Prostate gland (tissue), 2 donors: Measurements from ENCODE around the gene CBX2. TPM values are rescaled to one million over a fixed set of nuclear protein-coding genes. Genes with fewer than 3 reads are reported as not detected.

Experiments
- DNase-seq: peaks from one replicate; pipeline ENCODE4 v3.0.0-alpha.2; 2019; ENCODE audit warnings: low spot score
- H3K27ac ChIP-seq, 2 donors: fragments of 200-600 bp; sonication (generic); 2 replicates each; pipeline ENCODE4 v1.5.1; 2017 to 2019
- H3K27me3 ChIP-seq: fragments of 200-600 bp; sonication (generic); replicated peaks from 2 replicates; pipeline ENCODE4 v1.5.1; 2019; ENCODE audit not compliant: insufficient read depth
- H3K36me3 ChIP-seq, 2 donors: fragments of 200-600 bp; sonication (generic); 1 replicate in 1 of 2; 2 replicates in 1 of 2; pipeline versions ENCODE4 v1.5.1 to v1.8.1; 2017 to 2019
- H3K4me1 ChIP-seq: fragments of 200-600 bp; sonication (generic); replicated peaks from 2 replicates; pipeline ENCODE4 v1.5.1; 2019
- H3K4me3 ChIP-seq, 2 donors: fragments of 200-600 bp; sonication (generic); 2 replicates each; pipeline ENCODE4 v1.5.1; 2017 to 2019
- H3K9me3 ChIP-seq: fragments of 200-600 bp; sonication (generic); 2 replicates; pipeline ENCODE4 v1.5.1; 2017
- POLR2A ChIP-seq: fragments of 450-650 bp; IDR thresholded peaks from one replicate; pipeline ENCODE4 v1.6.1; 2016; ENCODE audit warnings: antibody characterized with exemption, mild to moderate bottlenecking
- POLR2AphosphoS5 ChIP-seq: sonication (generic); formaldehyde crosslinking; IDR thresholded peaks from one replicate; pipeline ENCODE4 v1.6.1; 2017; ENCODE audit warnings: antibody characterized with exemption
- WGBS: methylation state at CpG from one replicate; pipeline ENCODE4 v1.1.5; 2018; 5-methylcytosine and 5-hydroxymethylcytosine counted together
- intact Hi-C: fragments of 100-400 bp; cut with DNase I; formaldehyde crosslinking; loops from one replicate; pipeline ENCODE4 v1.14.2; 2022
- total RNA-seq, 2 donors: library from RNA; depleted of rRNA; stranded (reverse); fragments of >200 nt; gene quantifications; one replicate each; pipeline ENCODE4 v1.1.0, GENCODE V29; 2016
- TF ChIP-seq, protein P1 (sequence below), 4 experiments: fragments of 200-600 bp in 2 of 4; fragments of 450-650 bp in 2 of 4; sonication (generic) in 2 of 4; IDR thresholded peaks; 1 replicate in 3 of 4; 2 replicates in 1 of 4; pipeline ENCODE4 v1.5.1; 2016 to 2019; ENCODE audit warnings: antibody characterized with exemption in 4 of 4, mild to moderate bottlenecking in 2 of 4, moderate library complexity in 2 of 4

CBX2 gene
- total RNA-seq, 2 donors from 2014 or later: 2.0 to 17.0 TPM

DNA sequence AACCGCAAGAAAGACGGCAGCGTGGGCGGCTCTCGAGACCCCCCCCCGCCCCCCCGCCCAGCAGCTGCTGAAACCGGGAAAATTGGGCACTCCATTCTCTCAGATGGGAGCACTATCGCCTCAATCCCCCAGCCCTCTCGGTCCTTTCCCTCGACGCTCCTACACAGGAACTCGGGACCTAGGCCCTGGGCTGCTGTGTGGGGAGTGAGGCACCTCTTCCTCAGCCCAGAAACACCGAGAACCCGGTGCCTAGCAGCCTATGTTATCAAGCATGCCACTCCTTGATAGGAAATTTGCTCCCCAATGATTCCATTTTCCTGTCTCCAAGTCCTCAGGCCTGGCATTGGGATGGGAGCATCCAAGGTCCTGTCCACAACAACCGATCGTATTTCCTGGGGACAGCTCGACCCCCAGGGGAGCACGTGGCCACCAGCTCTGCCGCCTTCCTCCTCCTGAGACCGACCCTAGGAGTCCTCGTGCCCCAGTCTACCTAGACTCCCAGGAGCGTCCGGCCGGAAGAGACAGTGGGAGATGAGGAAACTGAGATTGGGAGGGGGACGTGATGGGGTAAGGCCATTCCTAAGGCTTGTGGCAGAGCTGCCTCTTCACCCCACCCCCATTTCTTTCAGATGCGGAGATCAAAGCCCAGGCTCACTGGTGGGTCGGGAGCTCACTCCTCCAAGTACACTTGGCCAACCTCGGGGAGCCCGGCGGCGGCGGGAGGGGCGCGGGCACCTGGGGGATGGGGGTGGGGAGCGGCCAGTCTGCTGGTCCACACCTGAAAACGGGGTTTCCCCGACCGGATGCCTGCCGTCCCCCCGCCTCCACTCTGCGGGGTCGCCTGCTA lies 36.4 kb downstream of the CBX2 start:
- WGBS: 24% methylated on average over 41 of the region's 43 CpGs
- Histone ChIP-seq H3K36me3 (no peaks in the 10 kb centered on the region), H3K4me3 (peak overlapping the region in 1 of 2 donors; percentile 25), H3K27me3 (peaks cover 3% of the 10 kb centered on the region), H3K27ac (peak overlapping the region; percentile 73 to 77), H3K9me3 (no peaks in the 10 kb centered on the region), H3K4me1 (peaks cover 36% of the 10 kb centered on the region)
- TF ChIP-seq POLR2AphosphoS5 (no peak), POLR2A (no peak)
- TF ChIP-seq, protein P1, sequence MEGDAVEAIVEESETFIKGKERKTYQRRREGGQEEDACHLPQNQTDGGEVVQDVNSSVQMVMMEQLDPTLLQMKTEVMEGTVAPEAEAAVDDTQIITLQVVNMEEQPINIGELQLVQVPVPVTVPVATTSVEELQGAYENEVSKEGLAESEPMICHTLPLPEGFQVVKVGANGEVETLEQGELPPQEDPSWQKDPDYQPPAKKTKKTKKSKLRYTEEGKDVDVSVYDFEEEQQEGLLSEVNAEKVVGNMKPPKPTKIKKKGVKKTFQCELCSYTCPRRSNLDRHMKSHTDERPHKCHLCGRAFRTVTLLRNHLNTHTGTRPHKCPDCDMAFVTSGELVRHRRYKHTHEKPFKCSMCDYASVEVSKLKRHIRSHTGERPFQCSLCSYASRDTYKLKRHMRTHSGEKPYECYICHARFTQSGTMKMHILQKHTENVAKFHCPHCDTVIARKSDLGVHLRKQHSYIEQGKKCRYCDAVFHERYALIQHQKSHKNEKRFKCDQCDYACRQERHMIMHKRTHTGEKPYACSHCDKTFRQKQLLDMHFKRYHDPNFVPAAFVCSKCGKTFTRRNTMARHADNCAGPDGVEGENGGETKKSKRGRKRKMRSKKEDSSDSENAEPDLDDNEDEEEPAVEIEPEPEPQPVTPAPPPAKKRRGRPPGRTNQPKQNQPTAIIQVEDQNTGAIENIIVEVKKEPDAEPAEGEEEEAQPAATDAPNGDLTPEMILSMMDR (IDR thresholded peaks at IDR 0.05): no peak
- intact Hi-C loops: no loop called here
- no peak for DNase-seq

DNA sequence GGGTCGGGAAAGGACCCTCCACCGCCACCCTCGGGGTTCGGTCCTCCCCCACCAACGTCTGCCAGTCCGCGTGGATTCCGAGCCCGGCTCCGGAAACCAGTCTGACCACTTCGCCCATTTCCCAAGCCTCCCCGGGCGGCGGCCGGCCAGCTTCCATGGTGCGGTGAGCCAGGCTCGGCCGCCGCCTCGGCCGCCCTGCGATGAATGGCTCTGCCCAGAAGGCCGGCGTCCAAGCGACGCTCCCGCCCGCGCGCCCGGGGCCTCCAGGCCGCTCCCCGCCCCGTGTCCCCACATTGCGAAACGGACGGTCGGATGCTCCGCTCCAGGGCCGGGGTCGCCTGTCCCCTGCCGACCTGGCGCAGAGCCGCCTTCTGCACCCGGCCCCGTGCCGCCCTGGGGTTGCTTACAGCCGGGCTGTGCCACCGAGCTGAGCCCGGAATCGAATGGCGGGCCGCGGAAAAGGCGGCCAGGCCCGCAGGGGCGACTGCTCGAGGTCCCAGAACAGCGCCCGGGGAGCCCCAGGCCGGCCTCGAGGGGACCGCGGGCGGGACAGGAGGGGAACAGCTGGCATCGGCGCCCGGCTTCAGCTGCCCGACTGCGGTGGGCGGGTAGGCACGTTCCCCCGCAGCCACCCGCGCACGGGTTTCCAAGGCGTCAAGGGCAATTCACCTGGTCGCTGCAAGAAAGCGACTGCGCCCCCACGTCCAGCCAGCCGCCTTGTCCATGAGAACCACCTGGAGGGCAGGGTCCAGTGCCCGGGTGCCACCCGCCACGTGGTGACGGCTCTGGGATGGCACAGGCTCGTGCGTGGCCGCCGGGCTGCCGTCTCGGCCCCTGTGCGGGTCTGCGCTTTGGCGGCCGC lies 37.3 kb downstream of the CBX2 start:
- Histone ChIP-seq H3K4me1 (peaks cover 36% of the 10 kb centered on the region), H3K27me3 (peaks cover 3% of the 10 kb centered on the region), H3K36me3 (no peaks in the 10 kb centered on the region), H3K4me3 (peak overlapping the region in 1 of 2 donors; percentile 25), H3K27ac (peak overlapping the region; percentile 73 to 77), H3K9me3 (no peaks in the 10 kb centered on the region)
- peak; percentile 82 for DNase-seq
- intact Hi-C loops: no loop called here
- TF ChIP-seq POLR2A (peak; percentile 18), POLR2AphosphoS5 (peak; percentile 72)
- TF ChIP-seq, protein P1 (IDR thresholded peaks at IDR 0.05): peak in 1 of 4 experiments; percentile 9
- WGBS: 9% methylated on average over 77 of the region's 96 CpGs

DNA sequence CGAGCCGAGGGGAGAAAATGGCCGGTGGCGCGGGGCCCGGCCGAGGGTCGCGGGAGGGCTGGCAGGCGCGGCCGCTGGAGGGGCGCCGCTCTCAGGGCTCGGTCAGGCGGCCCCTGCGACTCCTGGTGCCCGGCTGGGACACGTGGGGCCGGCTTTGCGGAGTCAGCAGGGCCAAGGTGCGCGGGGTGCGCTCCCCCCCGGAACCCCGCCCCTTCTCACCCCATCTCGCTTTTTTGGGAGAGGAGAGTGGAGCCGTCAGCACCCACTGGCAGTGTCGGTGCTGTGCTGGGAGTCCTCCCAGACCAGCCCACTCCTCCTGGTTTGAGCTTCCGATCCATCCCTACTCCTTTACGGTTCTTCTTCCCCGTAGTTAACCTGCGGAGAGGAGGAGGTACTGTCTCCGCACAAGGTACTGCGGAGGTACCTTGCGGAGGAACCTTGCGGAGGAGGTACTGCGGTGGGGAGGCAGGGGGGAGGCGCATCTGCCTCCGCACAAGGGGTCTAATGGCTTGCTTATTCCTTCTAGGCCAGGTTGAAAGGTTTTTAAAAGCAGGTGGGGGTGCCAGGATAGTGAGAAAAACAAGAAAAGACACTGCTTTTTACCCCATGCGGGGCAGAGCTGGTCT lies 38.0 kb downstream of the CBX2 start:
- Histone ChIP-seq H3K36me3 (no peaks in the 10 kb centered on the region), H3K9me3 (no peaks in the 10 kb centered on the region), H3K27me3 (peaks cover 3% of the 10 kb centered on the region), H3K27ac (no peak overlapping the region), H3K4me1 (peaks cover 36% of the 10 kb centered on the region), H3K4me3 (no peak overlapping the region)
- WGBS: 58% methylated on average over 40 of the region's 41 CpGs
- no peak for DNase-seq
- intact Hi-C loops: no loop called here
- TF ChIP-seq, protein P1 (IDR thresholded peaks at IDR 0.05): no peak
- TF ChIP-seq POLR2AphosphoS5: no peak
- no peak for TF ChIP-seq POLR2A

DNA sequence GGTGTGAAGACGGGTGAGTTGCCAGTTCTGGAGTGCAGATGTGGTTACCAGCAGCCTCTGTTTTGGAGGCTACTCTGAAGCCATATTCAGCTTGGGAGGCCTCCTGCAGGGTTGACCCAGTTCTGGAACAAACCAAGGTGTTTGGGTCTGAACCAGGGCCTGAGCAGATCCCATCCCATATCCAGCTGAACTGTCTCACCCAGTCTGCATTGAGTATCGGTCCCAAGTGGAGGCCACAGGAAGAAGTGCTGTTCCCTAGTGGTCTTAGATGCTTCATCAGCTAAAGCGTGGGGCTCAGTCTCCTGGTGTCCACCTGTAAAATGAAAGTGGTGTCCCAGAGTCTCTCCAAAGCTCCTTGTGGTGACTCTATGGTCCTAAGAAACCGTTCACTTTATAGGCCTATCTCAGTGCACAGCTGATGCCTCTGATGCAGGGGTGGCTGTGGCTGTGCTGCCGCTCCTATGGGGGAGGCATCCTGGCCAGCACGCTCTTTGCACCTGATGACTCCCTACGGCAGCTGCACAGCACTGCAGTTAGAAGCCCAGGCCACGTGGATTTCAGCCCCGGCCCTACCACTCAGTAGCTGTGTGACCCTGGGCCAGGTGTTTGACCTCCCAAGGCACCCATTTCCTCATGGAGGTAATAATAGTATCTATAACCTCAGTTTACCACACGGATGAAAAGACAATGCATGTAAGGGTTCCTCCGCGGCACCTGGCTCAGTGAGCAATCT lies 40.2 kb downstream of the CBX2 start:
- intact Hi-C loops: no loop called here
- no peaks in the 10 kb centered on the region for H3K27me3 ChIP-seq
- H3K4me1 ChIP-seq: peaks cover 20% of the 10 kb centered on the region
- no peaks in the 10 kb centered on the region for H3K36me3 ChIP-seq
- TF ChIP-seq POLR2AphosphoS5 (no peak), POLR2A (no peak)
- TF ChIP-seq, protein P1 (IDR thresholded peaks at IDR 0.05): no peak
- H3K4me3 ChIP-seq: no peak overlapping the region
- no peak overlapping the region for H3K27ac ChIP-seq
- H3K9me3 ChIP-seq: no peaks in the 10 kb centered on the region
- DNase-seq: no peak
- 93% methylated on average over 12 of the region's 12 CpGs for WGBS
